Fibroblast of upper back skin (primary cell): Measurements from ENCODE around the gene YWHAQ.
"Not testable (repeated sequence)": the region's sequence is repeated elsewhere in the genome, so short reads cannot be mapped to it uniquely, and the experiment has no call there.

Experiments used
- DNase-seq: peaks from one replicate; pipeline ENCODE4 v3.0.0-alpha.2; 2013

The YWHAQ gene

GRCh38 chr2:9630117-9630735, 571 bp downstream of the YWHAQ start:
- DNase-seq = peak; percentile 57

GRCh38 chr2:9629222-9630116, 1.3 kb downstream of the YWHAQ start:
- DNase-seq = no peak

- peak; percentile 44 for DNase-seq
These were observed 3.5 kb downstream of the YWHAQ start for GRCh38 chr2:9627310-9627709.

- DNase-seq = no peak
These were observed 7.6 kb downstream of the YWHAQ start for GRCh38 chr2:9623151-9623550.

GRCh38 chr2:9621655-9622054, 9.1 kb downstream of the YWHAQ start:
- not testable (repeated sequence) for DNase-seq

GRCh38 chr2:9618410-9618809, 12.4 kb downstream of the YWHAQ start:
- no peak for DNase-seq

GRCh38 chr2:9617749-9618148, 13.0 kb downstream of the YWHAQ start:
- DNase-seq = no peak

GRCh38 chr2:9617296-9617695, 13.5 kb downstream of the YWHAQ start:
- DNase-seq = no peak

GRCh38 chr2:9614562-9614961, 16.2 kb downstream of the YWHAQ start:
- DNase-seq = no peak

- peak; percentile 73 for DNase-seq
These were observed 17.5 kb downstream of the YWHAQ start for GRCh38 chr2:9613291-9613690.

- not testable (repeated sequence) for DNase-seq
These were observed 19.3 kb downstream of the YWHAQ start for GRCh38 chr2:9611549-9611912.

- no peak for DNase-seq
These were observed 19.8 kb downstream of the YWHAQ start for GRCh38 chr2:9610781-9611548.

GRCh38 chr2:9608491-9608890, 22.3 kb downstream of the YWHAQ start:
- DNase-seq = not testable (repeated sequence)

GRCh38 chr2:9602412-9602811, 28.4 kb downstream of the YWHAQ start:
- DNase-seq = no peak

- DNase-seq = no peak
These were observed 29.4 kb downstream of the YWHAQ start for GRCh38 chr2:9601397-9601796.

GRCh38 chr2:9599430-9599829, 31.4 kb downstream of the YWHAQ start:
- DNase-seq = no peak

GRCh38 chr2:9596621-9597311, 34.0 kb downstream of the YWHAQ start:
- no peak for DNase-seq

GRCh38 chr2:9595746-9596145, 35.1 kb downstream of the YWHAQ start:
- DNase-seq = no peak

GRCh38 chr2:9595256-9595655, 35.5 kb downstream of the YWHAQ start:
- DNase-seq = peak; percentile 23

- DNase-seq = peak; percentile 75
These were observed 36.3 kb downstream of the YWHAQ start for GRCh38 chr2:9594366-9595054.

GRCh38 chr2:9593925-9594324, 36.9 kb downstream of the YWHAQ start:
- no peak for DNase-seq

GRCh38 chr2:9592699-9593098, 38.1 kb downstream of the YWHAQ start:
- no peak for DNase-seq
